Bronchial epithelial cell (primary cell): Measurements from ENCODE around the gene PRRG1. TPM values are rescaled to one million over a fixed set of nuclear protein-coding genes. Genes with fewer than 3 reads are reported as not detected.
"Not testable (repeated sequence)": the region's sequence is repeated elsewhere in the genome, so short reads cannot be mapped to it uniquely, and the experiment has no call there.

ENCODE experiments used
- DNase-seq: peaks from one replicate; pipeline ENCODE4 v3.0.0-alpha.2; 2010; ENCODE audit warnings: low read depth
- FAIRE-seq: peaks from 2 replicates; lab custom pipeline; 2011; peaks lifted over from hg19 to GRCh38; lab: Jason Lieb, UNC
- H3K27me3 ChIP-seq: 2 replicates; pipeline ENCODE4 v1.5.1; 2011; ENCODE audit warnings: low read length; ENCODE audit not compliant: control insufficient read depth, insufficient read depth
- H3K36me3 ChIP-seq: 2 replicates; pipeline ENCODE4 v1.5.1; 2011; ENCODE audit warnings: low read length; ENCODE audit not compliant: control insufficient read depth, insufficient read depth
- H3K4me3 ChIP-seq: 2 replicates; pipeline ENCODE4 v1.5.1; 2011; ENCODE audit warnings: mild to moderate bottlenecking, low read depth, low read length, control low read depth
- total RNA-seq: library from RNA; depleted of rRNA; stranded (reverse); fragments of >200 nt; gene quantifications from 2 replicates; pipeline ENCODE4 v1.2.1, GENCODE V29; 2014
- TF ChIP-seq, protein P1 (sequence below): IDR thresholded peaks from 2 replicates; pipeline ENCODE4 v1.5.1; 2011; ENCODE audit warnings: mild to moderate bottlenecking, moderate library complexity, low read length, control low read depth, inconsistent platforms; ENCODE audit not compliant: insufficient read depth, severe bottlenecking

The PRRG1 gene
- total RNA-seq, 1 donor from 2014 or later, result 4.5 TPM

DNA sequence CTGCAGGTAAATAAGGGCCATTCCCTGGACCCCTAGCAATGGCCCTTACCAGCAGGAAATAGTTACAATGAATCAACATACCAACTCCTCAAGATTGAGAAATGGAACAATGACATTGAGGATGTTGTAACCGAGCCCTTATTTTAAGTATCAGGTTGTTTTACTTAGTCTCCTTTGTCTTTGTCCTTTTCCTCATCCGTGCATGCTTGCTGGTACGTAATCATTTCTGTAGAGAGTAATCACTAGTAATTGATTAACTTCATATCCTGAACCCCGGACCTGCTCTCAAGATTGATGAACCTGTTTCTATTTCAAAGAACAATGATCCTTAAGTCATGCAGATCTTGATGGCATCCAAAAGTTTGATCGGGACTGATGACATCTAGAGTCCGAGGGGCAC, 123.7 kb downstream of the PRRG1 start:
- Histone ChIP-seq H3K4me3 (no peak overlapping the region), H3K27me3 (no peaks in the 10 kb centered on the region), H3K36me3 (no peaks in the 10 kb centered on the region)
- no peak for FAIRE-seq
- no peak for DNase-seq
- TF ChIP-seq, protein P1, sequence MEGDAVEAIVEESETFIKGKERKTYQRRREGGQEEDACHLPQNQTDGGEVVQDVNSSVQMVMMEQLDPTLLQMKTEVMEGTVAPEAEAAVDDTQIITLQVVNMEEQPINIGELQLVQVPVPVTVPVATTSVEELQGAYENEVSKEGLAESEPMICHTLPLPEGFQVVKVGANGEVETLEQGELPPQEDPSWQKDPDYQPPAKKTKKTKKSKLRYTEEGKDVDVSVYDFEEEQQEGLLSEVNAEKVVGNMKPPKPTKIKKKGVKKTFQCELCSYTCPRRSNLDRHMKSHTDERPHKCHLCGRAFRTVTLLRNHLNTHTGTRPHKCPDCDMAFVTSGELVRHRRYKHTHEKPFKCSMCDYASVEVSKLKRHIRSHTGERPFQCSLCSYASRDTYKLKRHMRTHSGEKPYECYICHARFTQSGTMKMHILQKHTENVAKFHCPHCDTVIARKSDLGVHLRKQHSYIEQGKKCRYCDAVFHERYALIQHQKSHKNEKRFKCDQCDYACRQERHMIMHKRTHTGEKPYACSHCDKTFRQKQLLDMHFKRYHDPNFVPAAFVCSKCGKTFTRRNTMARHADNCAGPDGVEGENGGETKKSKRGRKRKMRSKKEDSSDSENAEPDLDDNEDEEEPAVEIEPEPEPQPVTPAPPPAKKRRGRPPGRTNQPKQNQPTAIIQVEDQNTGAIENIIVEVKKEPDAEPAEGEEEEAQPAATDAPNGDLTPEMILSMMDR, result no peak

GRCh38 chrX:37474478-37474877, 125.3 kb downstream of the PRRG1 start:
- no peak for FAIRE-seq
- TF ChIP-seq, protein P1, result no peak
- H3K4me3 ChIP-seq, result no peak overlapping the region
- H3K27me3 ChIP-seq, result no peaks in the 10 kb centered on the region
- no peak for DNase-seq
- no peaks in the 10 kb centered on the region for H3K36me3 ChIP-seq

GRCh38 chrX:37476571-37477170, 127.5 kb downstream of the PRRG1 start:
- TF ChIP-seq, protein P1, result no peak
- Histone ChIP-seq H3K4me3 (no peak overlapping the region), H3K36me3 (no peaks in the 10 kb centered on the region), H3K27me3 (no peaks in the 10 kb centered on the region)
- no peak for FAIRE-seq
- no peak for DNase-seq

DNA sequence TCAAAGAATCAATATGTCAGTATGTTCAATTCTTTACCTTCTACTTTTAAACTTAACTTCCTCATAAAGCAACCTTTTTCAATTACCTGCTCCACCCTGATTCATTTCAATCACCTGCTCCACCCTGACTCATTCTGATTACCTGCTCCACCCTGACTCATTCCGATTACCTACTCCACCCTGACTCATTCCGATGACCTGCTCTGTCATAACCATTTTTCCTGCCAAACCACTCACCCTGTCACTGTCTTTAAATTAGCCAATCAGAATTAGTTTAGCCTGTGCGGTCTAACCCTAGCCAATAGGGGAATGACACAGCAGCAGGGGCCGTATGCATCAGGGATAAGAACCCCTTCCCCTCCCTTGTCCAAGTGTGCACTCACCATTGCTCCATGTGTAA, 135.2 kb downstream of the PRRG1 start:
- not testable (repeated sequence) for H3K4me3 ChIP-seq, H3K36me3 ChIP-seq, FAIRE-seq, H3K27me3 ChIP-seq
- DNase-seq, result peak; percentile 49

GRCh38 chrX:37485429-37485828, 136.3 kb downstream of the PRRG1 start:
- Histone ChIP-seq H3K4me3 (no peak overlapping the region), H3K36me3 (no peaks in the 10 kb centered on the region), H3K27me3 (no peaks in the 10 kb centered on the region)
- FAIRE-seq (no peak), DNase-seq (no peak)
- TF ChIP-seq, protein P1, result no peak

- H3K4me3 ChIP-seq, result no peak overlapping the region
- no peaks in the 10 kb centered on the region for H3K27me3 ChIP-seq
- TF ChIP-seq, protein P1, result no peak
- FAIRE-seq, result peak; percentile 13
- H3K36me3 ChIP-seq, result no peaks in the 10 kb centered on the region
- no peak for DNase-seq
Measured at GRCh38 chrX:37487271-37487670, 138.1 kb downstream of the PRRG1 start.
